Stomach (tissue), 4 donors: ENCODE data around the gene IL20RA.

ENCODE experiments used
- POLR2A ChIP-seq, 4 donors: fragments of 450-650 bp; IDR thresholded peaks; one replicate each; pipeline ENCODE4 v1.6.1; 2016; ENCODE audit warnings: antibody characterized with exemption in 4 of 4, control low read depth in 2 of 4, mild to moderate bottlenecking in 1 of 4, moderate library complexity in 1 of 4
- POLR2AphosphoS5 ChIP-seq, 3 donors: sonication (generic); formaldehyde crosslinking; IDR thresholded peaks; one replicate each; pipeline ENCODE4 v1.6.1; 2016; ENCODE audit warnings: antibody characterized with exemption in 3 of 3
- TF ChIP-seq, protein P1 (sequence below), 7 experiments: fragments of 450-650 bp in 4 of 7; fragments of 200-600 bp in 3 of 7; sonication (generic) in 3 of 7; IDR thresholded peaks; one replicate each; pipeline ENCODE4 v1.5.1; 2016 to 2019; ENCODE audit warnings: antibody characterized with exemption in 7 of 7, control low read depth in 2 of 7, mild to moderate bottlenecking in 1 of 7

DNA sequence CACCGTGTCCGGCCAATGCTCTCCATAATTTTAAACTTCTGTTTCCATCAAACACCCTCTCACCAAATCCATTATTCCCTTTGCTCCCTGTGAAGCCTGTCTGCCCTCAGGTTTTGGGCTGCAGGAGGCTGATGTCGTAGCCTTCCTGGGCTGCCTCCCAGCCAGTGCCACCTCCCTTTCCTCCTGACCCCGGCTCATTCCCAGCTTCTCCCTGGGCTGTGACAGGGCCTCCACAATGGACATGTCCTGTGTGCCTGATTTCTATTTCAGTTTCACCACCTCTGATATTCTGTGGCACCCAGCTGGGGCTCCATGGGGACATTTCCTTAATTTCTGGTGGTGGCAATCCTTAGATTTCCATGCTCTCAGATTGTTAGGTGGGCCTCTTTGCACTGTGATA lies 28.8 kb downstream of the IL20RA start:
- TF ChIP-seq, protein P1, sequence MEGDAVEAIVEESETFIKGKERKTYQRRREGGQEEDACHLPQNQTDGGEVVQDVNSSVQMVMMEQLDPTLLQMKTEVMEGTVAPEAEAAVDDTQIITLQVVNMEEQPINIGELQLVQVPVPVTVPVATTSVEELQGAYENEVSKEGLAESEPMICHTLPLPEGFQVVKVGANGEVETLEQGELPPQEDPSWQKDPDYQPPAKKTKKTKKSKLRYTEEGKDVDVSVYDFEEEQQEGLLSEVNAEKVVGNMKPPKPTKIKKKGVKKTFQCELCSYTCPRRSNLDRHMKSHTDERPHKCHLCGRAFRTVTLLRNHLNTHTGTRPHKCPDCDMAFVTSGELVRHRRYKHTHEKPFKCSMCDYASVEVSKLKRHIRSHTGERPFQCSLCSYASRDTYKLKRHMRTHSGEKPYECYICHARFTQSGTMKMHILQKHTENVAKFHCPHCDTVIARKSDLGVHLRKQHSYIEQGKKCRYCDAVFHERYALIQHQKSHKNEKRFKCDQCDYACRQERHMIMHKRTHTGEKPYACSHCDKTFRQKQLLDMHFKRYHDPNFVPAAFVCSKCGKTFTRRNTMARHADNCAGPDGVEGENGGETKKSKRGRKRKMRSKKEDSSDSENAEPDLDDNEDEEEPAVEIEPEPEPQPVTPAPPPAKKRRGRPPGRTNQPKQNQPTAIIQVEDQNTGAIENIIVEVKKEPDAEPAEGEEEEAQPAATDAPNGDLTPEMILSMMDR (IDR thresholded peaks at IDR 0.05): no peak
- TF ChIP-seq POLR2A (IDR thresholded peaks at IDR 0.05) (no peak), POLR2AphosphoS5 (IDR thresholded peaks at IDR 0.05) (no peak)
